ENCODE measurements around the gene PTPRE. TPM values are rescaled to one million over a fixed set of nuclear protein-coding genes. Genes with fewer than 3 reads are reported as not detected.

The PTPRE gene
- total RNA-seq, 2 donors from 2014 or later, result 45.3 to 54.8 TPM

GRCh38 chr10:127995939-127996338, 89.0 kb downstream of the PTPRE start:
- ATAC-seq (no peak), DNase-seq (no peak)
- Mint-ChIP-seq H3K27ac (no peak overlapping the region), H3K27me3 (peaks cover 22% of the 10 kb centered on the region), H3K4me3 (no peak overlapping the region), H3K4me1 (peaks cover 4% of the 10 kb centered on the region), H3K36me3 (ENCODE audit: low read depth) (no peaks in the 10 kb centered on the region)
- no peaks in the 10 kb centered on the region for H3K9me3 ChIP-seq (ENCODE audit: control insufficient read depth, low read length, poor library complexity, severe bottlenecking)

GRCh38 chr10:127996586-127996985, 89.7 kb downstream of the PTPRE start:
- DNase-seq (no peak), ATAC-seq (no peak)
- H3K9me3 ChIP-seq (ENCODE audit: control insufficient read depth, low read length, poor library complexity, severe bottlenecking), result no peaks in the 10 kb centered on the region
- Mint-ChIP-seq H3K36me3 (ENCODE audit: low read depth) (no peaks in the 10 kb centered on the region), H3K4me3 (no peak overlapping the region), H3K27me3 (peaks cover 29% of the 10 kb centered on the region), H3K27ac (no peak overlapping the region), H3K4me1 (peaks cover 3% of the 10 kb centered on the region)

GRCh38 chr10:127997271-127997670, 90.4 kb downstream of the PTPRE start:
- H3K4me1 Mint-ChIP-seq, result no peaks in the 10 kb centered on the region
- DNase-seq (no peak), ATAC-seq (no peak)
- no peak overlapping the region for H3K4me3 Mint-ChIP-seq
- no peaks in the 10 kb centered on the region for H3K9me3 ChIP-seq (ENCODE audit: control insufficient read depth, low read length, poor library complexity, severe bottlenecking)
- H3K36me3 Mint-ChIP-seq (ENCODE audit: low read depth), result no peaks in the 10 kb centered on the region
- no peak overlapping the region for H3K27ac Mint-ChIP-seq
- H3K27me3 Mint-ChIP-seq, result peaks cover 35% of the 10 kb centered on the region

GRCh38 chr10:127997937-127998336, 91.0 kb downstream of the PTPRE start:
- no peak for DNase-seq
- H3K4me3 Mint-ChIP-seq, result no peak overlapping the region

GRCh38 chr10:127998501-127999144, 91.7 kb downstream of the PTPRE start:
- no peaks in the 10 kb centered on the region for H3K9me3 ChIP-seq (ENCODE audit: control insufficient read depth, low read length, poor library complexity, severe bottlenecking)
- ATAC-seq (no peak), DNase-seq (no peak)
- H3K27me3 Mint-ChIP-seq, result peaks cover 37% of the 10 kb centered on the region
- H3K4me1 Mint-ChIP-seq, result no peaks in the 10 kb centered on the region
- H3K27ac Mint-ChIP-seq, result no peak overlapping the region
- no peak overlapping the region for H3K4me3 Mint-ChIP-seq
- no peaks in the 10 kb centered on the region for H3K36me3 Mint-ChIP-seq (ENCODE audit: low read depth)

More at GRCh38 chr10:127997937-127998336, 91.0 kb downstream of the PTPRE start:
- peaks cover 37% of the 10 kb centered on the region for H3K27me3 Mint-ChIP-seq
- H3K4me1 Mint-ChIP-seq, result no peaks in the 10 kb centered on the region
- ATAC-seq, result no peak
- H3K9me3 ChIP-seq (ENCODE audit: control insufficient read depth, low read length, poor library complexity, severe bottlenecking), result no peaks in the 10 kb centered on the region
- H3K27ac Mint-ChIP-seq, result no peak overlapping the region
- no peaks in the 10 kb centered on the region for H3K36me3 Mint-ChIP-seq (ENCODE audit: low read depth)

GRCh38 chr10:127999297-128000129, 92.6 kb downstream of the PTPRE start:
- DNase-seq, result no peak
- no peaks in the 10 kb centered on the region for H3K9me3 ChIP-seq (ENCODE audit: control insufficient read depth, low read length, poor library complexity, severe bottlenecking)
- ATAC-seq, result no peak
- H3K4me1 Mint-ChIP-seq, result no peaks in the 10 kb centered on the region
- H3K36me3 Mint-ChIP-seq (ENCODE audit: low read depth), result no peaks in the 10 kb centered on the region
- H3K27me3 Mint-ChIP-seq, result peaks cover 42% of the 10 kb centered on the region
- no peak overlapping the region for H3K27ac Mint-ChIP-seq
- H3K4me3 Mint-ChIP-seq, result no peak overlapping the region

GRCh38 chr10:128000471-128001362, 93.8 kb downstream of the PTPRE start:
- DNase-seq, result no peak
- H3K36me3 Mint-ChIP-seq (ENCODE audit: low read depth), result no peaks in the 10 kb centered on the region
- H3K27ac Mint-ChIP-seq, result no peak overlapping the region
- H3K4me3 Mint-ChIP-seq, result no peak overlapping the region
- no peaks in the 10 kb centered on the region for H3K4me1 Mint-ChIP-seq
- H3K27me3 Mint-ChIP-seq, result peaks cover 54% of the 10 kb centered on the region
- no peaks in the 10 kb centered on the region for H3K9me3 ChIP-seq (ENCODE audit: control insufficient read depth, low read length, poor library complexity, severe bottlenecking)
- ATAC-seq, result no peak

- H3K36me3 Mint-ChIP-seq (ENCODE audit: low read depth), result no peaks in the 10 kb centered on the region
- DNase-seq, result no peak
- no peak overlapping the region for H3K27ac Mint-ChIP-seq
- no peaks in the 10 kb centered on the region for H3K4me1 Mint-ChIP-seq
- H3K4me3 Mint-ChIP-seq, result no peak overlapping the region
- no peaks in the 10 kb centered on the region for H3K9me3 ChIP-seq (ENCODE audit: control insufficient read depth, low read length, poor library complexity, severe bottlenecking)
- peaks cover 61% of the 10 kb centered on the region for H3K27me3 Mint-ChIP-seq
- no peak for ATAC-seq
These were observed 94.5 kb downstream of the PTPRE start for GRCh38 chr10:128001363-128001745.

- H3K36me3 Mint-ChIP-seq (ENCODE audit: low read depth), result no peaks in the 10 kb centered on the region
- peaks cover 66% of the 10 kb centered on the region for H3K27me3 Mint-ChIP-seq
- H3K4me1 Mint-ChIP-seq, result no peaks in the 10 kb centered on the region
- H3K27ac Mint-ChIP-seq, result no peak overlapping the region
- H3K9me3 ChIP-seq (ENCODE audit: control insufficient read depth, low read length, poor library complexity, severe bottlenecking), result no peaks in the 10 kb centered on the region
- ATAC-seq, result no peak
- DNase-seq, result no peak
- no peak overlapping the region for H3K4me3 Mint-ChIP-seq
These were observed 94.9 kb downstream of the PTPRE start for GRCh38 chr10:128001849-128002248.

GRCh38 chr10:128003521-128003920, 96.6 kb downstream of the PTPRE start:
- Mint-ChIP-seq H3K27ac (no peak overlapping the region), H3K27me3 (peaks cover 64% of the 10 kb centered on the region), H3K4me1 (no peaks in the 10 kb centered on the region), H3K36me3 (ENCODE audit: low read depth) (no peaks in the 10 kb centered on the region), H3K4me3 (no peak overlapping the region)
- DNase-seq, result no peak
- no peaks in the 10 kb centered on the region for H3K9me3 ChIP-seq (ENCODE audit: control insufficient read depth, low read length, poor library complexity, severe bottlenecking)
- ATAC-seq, result no peak

- DNase-seq, result no peak
- no peak for ATAC-seq
- H3K4me3 Mint-ChIP-seq, result no peak overlapping the region
- peaks cover 61% of the 10 kb centered on the region for H3K27me3 Mint-ChIP-seq
- H3K27ac Mint-ChIP-seq, result no peak overlapping the region
- no peaks in the 10 kb centered on the region for H3K9me3 ChIP-seq (ENCODE audit: control insufficient read depth, low read length, poor library complexity, severe bottlenecking)
- no peaks in the 10 kb centered on the region for H3K36me3 Mint-ChIP-seq (ENCODE audit: low read depth)
- H3K4me1 Mint-ChIP-seq, result no peaks in the 10 kb centered on the region
These were observed 99.0 kb downstream of the PTPRE start for GRCh38 chr10:128005858-128006257.

GRCh38 chr10:128007056-128007455, 100.2 kb downstream of the PTPRE start:
- H3K27ac Mint-ChIP-seq, result no peak overlapping the region
- DNase-seq, result no peak
- peaks cover 57% of the 10 kb centered on the region for H3K27me3 Mint-ChIP-seq
- H3K9me3 ChIP-seq (ENCODE audit: control insufficient read depth, low read length, poor library complexity, severe bottlenecking), result no peaks in the 10 kb centered on the region
- ATAC-seq, result no peak
- peaks cover 7% of the 10 kb centered on the region for H3K4me1 Mint-ChIP-seq
- H3K4me3 Mint-ChIP-seq, result no peak overlapping the region
- H3K36me3 Mint-ChIP-seq (ENCODE audit: low read depth), result no peaks in the 10 kb centered on the region

GRCh38 chr10:128007971-128008370, 101.1 kb downstream of the PTPRE start:
- Mint-ChIP-seq H3K27ac (peak overlapping the region; percentile 14), H3K36me3 (ENCODE audit: low read depth) (no peaks in the 10 kb centered on the region), H3K27me3 (peaks cover 53% of the 10 kb centered on the region), H3K4me3 (no peak overlapping the region), H3K4me1 (peaks cover 7% of the 10 kb centered on the region)
- H3K9me3 ChIP-seq (ENCODE audit: control insufficient read depth, low read length, poor library complexity, severe bottlenecking), result no peaks in the 10 kb centered on the region
- ATAC-seq (no peak), DNase-seq (no peak)
